Activated CD8-positive, alpha-beta memory T cell treated with anti-CD3 and anti-CD28 coated beads, Interleukin-2, amount 10 ng/mL, durations not matched to agents 7 days and 5 days (primary cell): ENCODE measurements around the gene UBXN10. TPM values are rescaled to one million over a fixed set of nuclear protein-coding genes. Genes with fewer than 3 reads are reported as not detected.
A peak's percentile ranks its signal among the peaks of the same experiment; 100 is the strongest.

Source experiments
- ATAC-seq: fragments of 150-1000 bp; cut with Tn5 transposase; one replicate; pipeline ENCODE4 v1.10.0; 2021; ENCODE audit warnings: moderate library complexity
- CTCF ChIA-PET: fragments of 350-600 bp; sonication (Branson Sonifier 250); formaldehyde crosslinking; loops from one replicate; lab custom pipeline; 2021; ENCODE audit warnings: antibody characterized with exemption; lab: Charles Lee
- DNase-seq: peaks from one replicate; pipeline ENCODE4 v3.0.0-alpha.2; 2020
- H3K27ac Mint-ChIP-seq: one replicate; pipeline ENCODE4 v1.8.0; 2021; ENCODE audit warnings: mild to moderate bottlenecking, mixed read lengths
- H3K27me3 Mint-ChIP-seq: one replicate; pipeline ENCODE4 v1.8.0; 2021; ENCODE audit warnings: mixed read lengths
- H3K36me3 Mint-ChIP-seq: one replicate; pipeline ENCODE4 v1.8.0; 2021; ENCODE audit warnings: mild to moderate bottlenecking, mixed read lengths
- H3K4me1 Mint-ChIP-seq: one replicate; pipeline ENCODE4 v1.8.0; 2021; ENCODE audit warnings: mixed read lengths
- H3K4me3 Mint-ChIP-seq: one replicate; pipeline ENCODE4 v1.8.0; 2021; ENCODE audit warnings: mild to moderate bottlenecking, moderate library complexity, mixed read lengths
- H3K9me3 Mint-ChIP-seq: one replicate; pipeline ENCODE4 v1.8.0; 2022; ENCODE audit warnings: low read depth, mixed read lengths
- total RNA-seq, 2 experiments: library from RNA; stranded (reverse); gene quantifications; one replicate each; pipeline ENCODE4 v1.2.3, GENCODE V29; 2021

The UBXN10 gene
- total RNA-seq, 2 experiments from 2014 or later, result 0.23 to 1.1 TPM

DNA sequence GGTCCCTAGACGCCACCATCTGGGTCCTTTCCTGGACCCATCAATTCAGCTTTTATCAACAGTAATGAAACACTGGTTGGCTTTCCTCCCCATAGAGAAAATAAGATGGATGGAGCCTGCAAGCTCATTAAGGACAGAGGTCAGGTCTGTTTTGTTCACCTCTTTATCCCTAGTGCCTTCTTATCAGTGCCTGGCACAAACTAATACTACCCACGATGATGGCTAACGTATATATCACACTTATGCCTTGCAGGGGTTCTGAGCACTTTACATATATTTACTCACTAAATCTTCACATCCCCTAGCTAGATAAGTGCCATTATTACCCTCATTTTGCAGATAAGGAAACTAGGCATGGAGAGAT lies 5.1 kb upstream of the UBXN10 start:
- H3K36me3 Mint-ChIP-seq, result no peaks in the 10 kb centered on the region
- no peak for DNase-seq
- H3K4me3 Mint-ChIP-seq, result no peak overlapping the region
- no peak for ATAC-seq
- CTCF ChIA-PET, result interaction anchor here (0.6 to 2.2 kb wide), 5 partner anchors 9 to 32 kb away, joined by 3 to 6 read pairs (median 5); no protein-coding TSS in a partner anchor
- H3K4me1 Mint-ChIP-seq, result peaks cover 19% of the 10 kb centered on the region
- H3K27ac Mint-ChIP-seq, result no peak overlapping the region
- H3K27me3 Mint-ChIP-seq, result peaks cover 17% of the 10 kb centered on the region
- peaks cover 7% of the 10 kb centered on the region for H3K9me3 Mint-ChIP-seq

- DNase-seq, result no peak
- Mint-ChIP-seq H3K4me1 (peaks cover 31% of the 10 kb centered on the region), H3K9me3 (peaks cover 7% of the 10 kb centered on the region), H3K4me3 (no peak overlapping the region), H3K36me3 (no peaks in the 10 kb centered on the region), H3K27me3 (peaks cover 17% of the 10 kb centered on the region), H3K27ac (no peak overlapping the region)
- CTCF ChIA-PET, result no interaction called here
- no peak for ATAC-seq
Measured at GRCh38 chr1:20182415-20182814, 3.5 kb upstream of the UBXN10 start.

DNA sequence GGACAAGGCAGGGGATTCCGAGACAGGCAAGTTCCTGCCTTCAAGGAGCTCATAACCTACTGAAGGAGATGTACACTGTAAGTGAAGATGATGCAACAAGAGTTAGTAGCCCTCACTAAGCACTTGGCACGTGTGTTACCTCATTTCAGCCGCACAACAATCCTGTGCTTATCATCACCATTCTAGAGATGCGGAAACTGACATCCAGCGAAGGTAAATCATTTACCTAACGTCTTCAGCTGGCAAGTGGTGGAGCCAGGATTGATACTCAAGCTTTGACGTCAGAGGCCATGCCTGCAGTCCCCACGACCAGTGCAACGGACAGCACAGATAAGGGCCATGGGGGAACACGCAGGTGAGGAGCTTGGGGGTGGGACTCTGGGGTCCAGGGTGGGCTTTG lies 2.9 kb upstream of the UBXN10 start:
- ATAC-seq (no peak), DNase-seq (no peak)
- Mint-ChIP-seq H3K27ac (no peak overlapping the region), H3K36me3 (no peaks in the 10 kb centered on the region), H3K27me3 (peaks cover 18% of the 10 kb centered on the region), H3K4me3 (no peak overlapping the region), H3K4me1 (peaks cover 37% of the 10 kb centered on the region), H3K9me3 (peaks cover 7% of the 10 kb centered on the region)
- CTCF ChIA-PET, result interaction anchor here (0.9 kb wide), 1 partner anchor 12 kb away, joined by 4 read pairs; no protein-coding TSS in a partner anchor

DNA sequence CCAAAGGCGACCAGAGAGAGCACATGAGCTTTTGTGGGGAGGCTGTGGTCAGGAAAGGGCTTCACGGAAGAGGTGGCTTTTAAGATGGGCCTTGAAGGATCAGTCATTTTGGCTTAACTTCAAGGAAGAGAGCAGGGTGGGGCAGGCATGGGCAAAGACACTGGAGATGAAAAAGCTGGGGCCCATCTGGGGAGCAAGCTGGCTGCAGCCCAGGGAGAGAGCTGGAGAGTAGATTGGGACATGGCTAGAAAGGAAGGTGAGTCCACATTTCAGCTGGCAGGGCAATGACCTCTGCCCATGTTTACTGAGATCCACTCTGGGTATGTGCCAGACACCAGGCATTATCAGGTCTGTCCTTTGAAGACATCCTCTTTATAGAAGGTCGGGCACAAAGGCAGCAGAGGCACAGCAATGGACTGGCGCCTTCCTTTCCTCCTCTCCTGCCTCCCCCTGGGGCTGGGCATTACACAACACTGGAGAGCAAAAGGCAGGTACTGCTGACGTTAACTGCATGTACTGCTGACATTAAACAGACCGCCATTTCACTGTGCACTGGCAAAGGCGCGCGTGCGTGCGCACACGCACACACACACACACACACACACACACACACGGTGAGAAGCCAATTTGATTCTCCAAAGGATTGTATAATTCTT lies 2.2 kb upstream of the UBXN10 start:
- Mint-ChIP-seq H3K27ac (no peak overlapping the region), H3K36me3 (no peaks in the 10 kb centered on the region), H3K9me3 (peaks cover 7% of the 10 kb centered on the region), H3K27me3 (peaks cover 22% of the 10 kb centered on the region), H3K4me1 (peaks cover 42% of the 10 kb centered on the region), H3K4me3 (no peak overlapping the region)
- no peak for ATAC-seq
- no peak for DNase-seq
- CTCF ChIA-PET, result interaction anchor here (0.9 kb wide), 1 partner anchor 12 kb away, joined by 4 read pairs; no protein-coding TSS in a partner anchor

GRCh38 chr1:20184481-20184900 lies 1.4 kb upstream of the UBXN10 start:
- Mint-ChIP-seq H3K36me3 (no peaks in the 10 kb centered on the region), H3K27ac (no peak overlapping the region), H3K9me3 (peaks cover 7% of the 10 kb centered on the region), H3K27me3 (peaks cover 30% of the 10 kb centered on the region), H3K4me3 (no peak overlapping the region), H3K4me1 (peaks cover 42% of the 10 kb centered on the region)
- ATAC-seq, result no peak
- DNase-seq, result no peak
- CTCF ChIA-PET, result no interaction called here

DNA sequence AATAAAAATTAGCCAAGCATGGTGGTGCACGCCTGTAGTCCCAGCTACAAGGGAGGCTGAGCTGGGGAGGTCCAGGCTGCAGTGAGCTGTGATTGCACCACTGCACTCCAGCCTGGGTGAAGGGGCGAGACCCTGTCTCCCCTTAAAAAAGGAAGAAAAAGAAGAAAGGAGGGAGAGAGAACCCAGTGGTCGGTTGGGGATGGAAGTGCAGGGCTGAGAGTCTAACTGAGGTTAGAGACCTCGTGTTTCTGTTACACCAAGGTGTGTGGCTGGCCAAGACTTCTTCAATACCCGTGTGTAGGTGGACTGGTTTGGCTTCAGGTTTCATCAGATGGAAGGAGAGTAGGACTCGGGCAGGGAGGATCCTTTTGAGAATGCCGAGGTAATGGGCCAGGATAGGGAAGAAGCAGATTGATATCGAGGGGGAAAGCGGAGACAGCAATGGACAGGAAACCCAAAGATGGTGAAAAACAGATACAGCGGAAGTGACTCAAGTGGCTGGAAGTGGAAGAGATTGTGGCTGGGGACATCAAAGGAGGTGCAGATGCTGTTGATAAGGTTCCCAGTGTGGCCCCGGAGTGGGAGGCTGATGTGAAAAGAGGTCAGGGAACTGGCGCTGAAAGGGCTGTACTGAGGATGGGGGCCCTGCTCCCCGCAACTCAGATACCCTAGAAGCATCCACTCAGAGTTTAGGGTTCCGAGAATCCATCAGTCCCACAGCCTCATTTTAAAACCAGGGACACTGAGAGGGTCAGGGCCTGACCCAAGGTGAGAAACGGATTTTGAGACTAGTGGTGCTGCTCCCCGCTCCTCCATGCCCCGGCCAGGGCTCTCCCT lies 681 bp upstream of the UBXN10 start:
- H3K36me3 Mint-ChIP-seq, result no peaks in the 10 kb centered on the region
- peak overlapping the region; percentile 56 for H3K27ac Mint-ChIP-seq
- H3K27me3 Mint-ChIP-seq, result peaks cover 37% of the 10 kb centered on the region
- peaks cover 42% of the 10 kb centered on the region for H3K4me1 Mint-ChIP-seq
- peak; percentile 76 for ATAC-seq
- peak; percentile 77 for DNase-seq
- CTCF ChIA-PET, result no interaction called here
- peak overlapping the region; percentile 14 for H3K4me3 Mint-ChIP-seq
- H3K9me3 Mint-ChIP-seq, result peaks cover under 1% of the 10 kb centered on the region

DNA sequence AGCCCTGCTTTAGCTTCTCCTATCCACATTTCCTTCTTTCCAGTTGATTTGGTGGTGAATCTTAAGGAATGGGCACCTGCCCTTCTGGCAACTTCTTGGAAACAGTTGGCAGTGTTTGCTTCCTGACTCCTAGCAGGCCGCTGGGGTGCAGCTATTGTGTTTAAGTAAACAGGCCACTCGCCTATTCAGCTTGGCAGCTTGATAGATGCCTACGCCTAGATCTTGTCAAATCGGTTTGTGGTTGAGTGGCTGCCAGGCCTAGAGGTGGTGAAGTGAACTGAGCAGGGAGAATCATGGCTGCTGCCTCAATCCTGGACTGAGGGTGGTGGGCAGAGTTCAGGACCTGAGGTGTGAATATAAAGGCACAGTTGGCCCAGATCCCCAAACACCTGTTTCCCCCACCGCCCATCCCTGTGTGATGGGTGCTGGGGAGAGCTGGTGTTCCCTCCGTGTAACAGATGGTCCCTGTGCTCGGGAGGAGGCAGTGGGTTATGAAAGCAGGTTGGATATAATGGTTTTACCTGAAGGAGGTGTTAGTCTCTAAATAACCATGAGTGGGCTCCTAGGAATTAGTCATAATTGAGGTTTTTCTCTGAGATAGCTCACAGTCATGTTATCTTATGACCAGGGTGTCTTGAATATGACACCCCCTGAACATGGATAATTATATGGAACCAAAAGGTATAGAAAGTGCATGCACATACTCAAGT lies 1.4 kb downstream of the UBXN10 start:
- Mint-ChIP-seq H3K9me3 (no peaks in the 10 kb centered on the region), H3K36me3 (no peaks in the 10 kb centered on the region), H3K4me1 (peaks cover 42% of the 10 kb centered on the region)

DNA sequence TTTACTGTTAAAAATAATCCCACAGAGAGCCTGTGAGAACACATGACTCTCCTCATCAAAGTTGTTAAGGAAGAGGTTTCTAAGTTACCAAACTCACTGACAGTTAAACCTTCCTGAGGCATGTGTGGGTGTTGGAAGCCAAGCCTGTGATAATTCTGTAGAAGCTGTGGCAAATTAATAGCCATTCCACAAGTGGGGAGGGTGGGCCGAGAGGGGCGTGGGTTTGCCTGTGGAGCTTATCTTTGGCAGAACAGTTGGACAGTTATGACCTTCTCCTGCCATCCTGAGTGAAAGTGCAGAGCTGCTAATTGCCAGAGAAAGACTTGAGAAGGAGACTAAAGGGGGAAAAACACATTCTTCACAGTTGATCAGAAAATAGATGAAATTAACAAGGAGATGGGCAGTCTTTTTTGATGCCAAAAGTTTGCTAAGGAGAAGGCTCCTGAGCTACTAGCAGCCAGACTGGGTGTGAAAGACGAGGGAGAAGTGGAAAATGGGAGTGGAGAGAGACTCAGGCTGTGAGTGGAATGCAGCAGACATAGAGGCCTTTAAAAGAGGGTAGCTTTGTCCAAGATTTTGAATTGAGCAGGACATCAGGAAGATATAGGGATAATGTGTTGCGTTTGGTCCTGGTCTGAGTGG lies 2.0 kb downstream of the UBXN10 start:
- H3K4me3 Mint-ChIP-seq, result no peak overlapping the region
- CTCF ChIA-PET, result interaction anchor here (0.8 to 3.5 kb wide), 6 partner anchors 23 to 446 kb away, joined by 3 to 18 read pairs (median 5); no protein-coding TSS in a partner anchor
- no peak for DNase-seq
- ATAC-seq, result no peak
- H3K4me1 Mint-ChIP-seq, result peaks cover 42% of the 10 kb centered on the region
- H3K27me3 Mint-ChIP-seq, result peaks cover 48% of the 10 kb centered on the region
- no peak overlapping the region for H3K27ac Mint-ChIP-seq
- H3K9me3 Mint-ChIP-seq, result no peaks in the 10 kb centered on the region
- no peaks in the 10 kb centered on the region for H3K36me3 Mint-ChIP-seq

More for the DNA sequence above, 1.4 kb downstream of the UBXN10 start:
- DNase-seq (peak; percentile 45), ATAC-seq (no peak)
- Mint-ChIP-seq H3K27ac (no peak overlapping the region), H3K27me3 (peaks cover 42% of the 10 kb centered on the region), H3K4me3 (peak overlapping the region; percentile 3)
- CTCF ChIA-PET, result interaction anchor here (0.8 to 3.5 kb wide), 5 partner anchors 23 to 447 kb away, joined by 3 to 18 read pairs (median 6); no protein-coding TSS in a partner anchor

GRCh38 chr1:20188455-20188817 lies 2.5 kb downstream of the UBXN10 start:
- DNase-seq (no peak), ATAC-seq (no peak)
- CTCF ChIA-PET, result interaction anchor here (0.8 to 3.5 kb wide), 5 partner anchors 22 to 446 kb away, joined by 3 to 18 read pairs (median 4); no protein-coding TSS in a partner anchor
- Mint-ChIP-seq H3K27ac (no peak overlapping the region), H3K4me1 (peaks cover 42% of the 10 kb centered on the region), H3K36me3 (no peaks in the 10 kb centered on the region), H3K4me3 (no peak overlapping the region), H3K27me3 (peaks cover 49% of the 10 kb centered on the region), H3K9me3 (no peaks in the 10 kb centered on the region)

- H3K4me3 Mint-ChIP-seq, result no peak overlapping the region
- DNase-seq, result no peak
- peaks cover 52% of the 10 kb centered on the region for H3K27me3 Mint-ChIP-seq
- H3K27ac Mint-ChIP-seq, result no peak overlapping the region
- CTCF ChIA-PET, result interaction anchor here (3.5 kb wide), 1 partner anchor 23 kb away, joined by 18 read pairs; no protein-coding TSS in a partner anchor
- peaks cover 31% of the 10 kb centered on the region for H3K4me1 Mint-ChIP-seq
- no peak for ATAC-seq
- no peaks in the 10 kb centered on the region for H3K9me3 Mint-ChIP-seq
- H3K36me3 Mint-ChIP-seq, result no peaks in the 10 kb centered on the region
Measured at GRCh38 chr1:20189664-20190063, 3.8 kb downstream of the UBXN10 start.

DNA sequence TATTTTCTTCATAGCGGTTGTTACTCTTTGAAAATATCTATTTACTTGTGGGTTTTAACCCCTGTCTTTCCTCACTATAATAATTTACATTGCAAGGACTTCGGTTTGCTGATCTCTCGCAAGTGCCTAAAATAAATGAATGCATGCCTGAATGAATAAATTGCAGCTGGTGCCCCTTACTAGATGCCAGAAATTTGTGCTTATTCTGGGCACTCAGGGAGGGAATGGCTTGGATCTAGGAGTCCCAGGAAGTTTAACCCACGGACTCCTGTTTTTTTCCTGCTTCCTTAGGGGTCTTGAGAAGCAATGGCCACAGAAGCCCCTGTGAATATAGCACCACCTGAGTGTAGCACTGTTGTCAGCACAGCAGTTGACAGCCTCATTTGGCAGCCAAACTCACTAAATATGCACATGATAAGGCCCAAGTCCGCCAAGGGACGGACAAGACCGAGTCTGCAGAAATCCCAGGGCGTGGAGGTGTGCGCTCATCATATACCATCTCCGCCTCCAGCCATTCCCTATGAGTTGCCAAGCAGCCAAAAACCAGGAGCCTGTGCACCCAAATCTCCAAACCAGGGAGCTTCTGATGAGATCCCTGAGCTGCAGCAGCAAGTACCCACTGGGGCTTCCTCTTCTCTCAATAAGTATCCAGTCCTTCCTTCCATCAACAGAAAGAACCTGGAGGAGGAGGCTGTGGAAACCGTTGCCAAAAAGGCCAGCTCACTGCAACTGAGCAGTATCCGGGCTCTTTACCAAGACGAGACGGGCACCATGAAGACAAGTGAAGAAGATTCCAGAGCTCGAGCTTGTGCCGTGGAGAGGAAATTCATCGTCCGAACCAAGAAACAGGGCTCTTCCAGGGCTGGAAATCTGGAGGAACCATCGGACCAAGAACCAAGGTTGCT lies 4.6 kb downstream of the UBXN10 start:
- Mint-ChIP-seq H3K27ac (no peak overlapping the region), H3K27me3 (peaks cover 57% of the 10 kb centered on the region), H3K36me3 (no peaks in the 10 kb centered on the region), H3K9me3 (no peaks in the 10 kb centered on the region), H3K4me1 (peaks cover 25% of the 10 kb centered on the region), H3K4me3 (no peak overlapping the region)
- DNase-seq, result no peak
- no peak for ATAC-seq
- CTCF ChIA-PET, result interaction anchor here (3.5 kb wide), 1 partner anchor 23 kb away, joined by 18 read pairs; no protein-coding TSS in a partner anchor
